ENCODE measurements around the gene GPR143.

- TF ChIP-seq CTCF (IDR thresholded peaks at IDR 0.05) (no peak), MYC (IDR thresholded peaks at IDR 0.05; ENCODE audit: borderline replicate concordance, low read length) (no peak), JUN (IDR thresholded peaks at IDR 0.05) (no peak)
Observed at GRCh38 chrX:9759337-9759736, 6.3 kb downstream of the GPR143 start.
